GM12878 (cell line): ENCODE measurements around the gene C2orf68. TPM values are rescaled to one million over a fixed set of nuclear protein-coding genes. Genes with fewer than 3 reads are reported as not detected.

Source experiments
- ATAC-seq: fragments of 200-7000 bp; cut with Tn5 transposase; 3 replicates; pipeline ENCODE4 v1.9.1; 2020; ENCODE audit warnings: mild to moderate bottlenecking, moderate library complexity
- Bru-seq: library from RNA; stranded (reverse); fragments of 400-500 nt; gene quantifications from one replicate; lab custom pipeline; 2021; lab: Mats Ljungman, UMichigan
- BruChase-seq, 2 experiments: library from RNA; stranded (reverse); fragments of 400-500 nt; gene quantifications; one replicate each; lab custom pipeline; 2021; lab: Mats Ljungman, UMichigan
- BruUV-seq: library from RNA; stranded (reverse); fragments of 400-500 nt; replicated peaks from 2 replicates; lab custom pipeline; 2021; lab: Mats Ljungman, UMichigan
- CTCF ChIA-PET: fragments of 300-600 bp; sonication (Branson Sonifier 250); formaldehyde crosslinking; extraction: SDS; loops from one replicate; lab custom pipeline; 2021; ENCODE audit warnings: inconsistent platforms; lab: Yijun Ruan, JAX
- POLR2A ChIA-PET: fragments of 350-600 bp; formaldehyde crosslinking; extraction: SDS; loops from one replicate; lab custom pipeline; 2021; ENCODE audit warnings: inconsistent platforms; lab: Charles Lee
- RAD21 ChIA-PET: fragments of 300-600 bp; sonication (Branson Sonifier 250); formaldehyde crosslinking; loops from one replicate; lab custom pipeline; 2023; ENCODE audit warnings: antibody characterized with exemption; ENCODE audit not compliant: unreplicated experiment; lab: Charles Lee
- SMC1A ChIA-PET: fragments of 300-600 bp; sonication (Branson Sonifier 250); formaldehyde crosslinking; loops from one replicate; lab custom pipeline; 2023; ENCODE audit not compliant: unreplicated experiment, uncharacterized antibody; lab: Charles Lee
- DNase-seq: peaks from one replicate; pipeline ENCODE4 v3.0.0-alpha.2; 2011; ENCODE audit warnings: low read depth, low spot score
- FAIRE-seq: peaks from 3 replicates; lab custom pipeline; 2011; peaks lifted over from hg19 to GRCh38; lab: Jason Lieb, UNC
- H2AFZ ChIP-seq: 2 replicates; pipeline ENCODE4 v1.6.0; 2011; ENCODE audit warnings: low read depth, low read length, control low read depth; ENCODE audit not compliant: control insufficient read depth
- H3K27ac ChIP-seq: 2 replicates; pipeline ENCODE4 v1.5.1; 2011; ENCODE audit warnings: control low read depth; ENCODE audit not compliant: control insufficient read depth, insufficient read depth
- H3K27me3 ChIP-seq, 2 experiments: replicated peaks in 1 of 2; 2 replicates each; pipeline versions ENCODE4 v1.6.0 to v1.6.1; 2011; ENCODE audit warnings: low read length in 1 of 2; ENCODE audit not compliant: control insufficient read depth in 2 of 2, insufficient read depth in 2 of 2
- H3K36me3 ChIP-seq, 2 experiments: 2 replicates each; pipeline ENCODE4 v1.5.1; 2011; ENCODE audit warnings: low read length in 1 of 2; ENCODE audit not compliant: control insufficient read depth in 2 of 2, insufficient read depth in 2 of 2
- H3K4me1 ChIP-seq: 2 replicates; pipeline ENCODE4 v1.6.1; 2011; ENCODE audit warnings: mild to moderate bottlenecking, low read length, moderate library complexity, mixed read lengths; ENCODE audit not compliant: control insufficient read depth, insufficient read depth
- H3K4me2 ChIP-seq: 2 replicates; pipeline ENCODE4 v1.6.0; 2011; ENCODE audit warnings: control low read depth; ENCODE audit not compliant: control insufficient read depth, insufficient read depth
- H3K4me3 ChIP-seq: fragments of 200-600 bp; sonication (generic); 2 replicates; pipeline ENCODE4 v1.5.1; 2016
- H3K79me2 ChIP-seq: 2 replicates; pipeline ENCODE4 v1.6.0; 2011; ENCODE audit warnings: low read length; ENCODE audit not compliant: control insufficient read depth, insufficient read depth
- H3K9ac ChIP-seq: 2 replicates; pipeline ENCODE4 v1.8.0; 2011; ENCODE audit warnings: low read length, control low read depth, mixed read lengths; ENCODE audit not compliant: control insufficient read depth, insufficient read depth
- H3K9me3 ChIP-seq: replicated peaks from 3 replicates; pipeline ENCODE4 v1.5.1; 2011; ENCODE audit warnings: mild to moderate bottlenecking, low read length; ENCODE audit not compliant: control insufficient read depth, insufficient read depth
- H4K20me1 ChIP-seq: 2 replicates; pipeline ENCODE4 v1.6.0; 2011; ENCODE audit not compliant: control insufficient read depth, insufficient read depth
- BCL3 ChIP-seq: IDR thresholded peaks from 2 replicates; pipeline ENCODE4 v1.6.1; 2011; ENCODE audit warnings: borderline replicate concordance, low read depth, mild to moderate bottlenecking, moderate library complexity, low read length; ENCODE audit not compliant: insufficient read depth, poor library complexity, severe bottlenecking
- E4F1 ChIP-seq: fragments of 450-650 bp; IDR thresholded peaks from 2 replicates; pipeline ENCODE4 v1.6.1; 2018; ENCODE audit warnings: borderline replicate concordance, mild to moderate bottlenecking; ENCODE audit not compliant: partially characterized antibody
- GATAD2B ChIP-seq: fragments of 450-650 bp; conservative IDR thresholded peaks from 2 replicates; pipeline ENCODE4 v1.6.1; 2017; ENCODE audit warnings: low read depth, mild to moderate bottlenecking, moderate library complexity
- IKZF1 ChIP-seq: fragments of 450-650 bp; conservative IDR thresholded peaks from 2 replicates; pipeline ENCODE4 v1.6.1; 2017; ENCODE audit warnings: antibody characterized with exemption, mild to moderate bottlenecking
- MTA2 ChIP-seq: fragments of 450-650 bp; IDR thresholded peaks from 2 replicates; pipeline ENCODE4 v1.6.1; 2016; ENCODE audit warnings: low read depth, mild to moderate bottlenecking, moderate library complexity
- NR2C2 ChIP-seq: IDR thresholded peaks from 2 replicates; pipeline ENCODE4 v1.6.1; 2011; ENCODE audit warnings: borderline replicate concordance, low read depth; ENCODE audit not compliant: control insufficient read depth, insufficient read length
- RFX5 ChIP-seq: IDR thresholded peaks from 2 replicates; pipeline ENCODE4 v1.6.1; 2011; ENCODE audit warnings: low read depth, low read length, improper control_type of control experiment
- RUNX3 ChIP-seq: IDR thresholded peaks from 2 replicates; pipeline ENCODE4 v1.6.1; 2012; ENCODE audit warnings: low read length, inconsistent platforms
- SIX5 ChIP-seq: IDR thresholded peaks from 2 replicates; pipeline ENCODE4 v1.6.1; 2011; ENCODE audit warnings: mild to moderate bottlenecking, low read depth, low read length, moderate library complexity; ENCODE audit not compliant: severe bottlenecking
- SMAD5 ChIP-seq: IDR thresholded peaks from 2 replicates; pipeline ENCODE4 v1.6.1; 2016; ENCODE audit warnings: antibody characterized with exemption, low read depth
- SUZ12 ChIP-seq: fragments of 200-600 bp; sonication (generic); IDR thresholded peaks from one replicate; pipeline ENCODE4 v1.6.1; 2018; ENCODE audit warnings: antibody characterized with exemption, mild to moderate bottlenecking; ENCODE audit not compliant: unreplicated experiment
- TAF1 ChIP-seq: IDR thresholded peaks from 2 replicates; pipeline ENCODE4 v1.6.1; 2011; ENCODE audit warnings: mild to moderate bottlenecking, low read depth, low read length, borderline replicate concordance
- WGBS: methylation state at CpG from one replicate; pipeline ENCODE4 v1.1.6; 2016; ENCODE audit warnings: low lambda C conversion rate; ENCODE audit not compliant: insufficient replicate concordance, insufficient coverage; ENCODE audit errors: missing lambda C conversion rate; 5-methylcytosine and 5-hydroxymethylcytosine counted together
- in situ Hi-C: fragments of 300-500 bp; cut with MboI; formaldehyde crosslinking; loops from 9 replicates; pipeline ENCODE4 v1.14.3; 2018; ENCODE audit warnings: mixed read lengths
- intact Hi-C: fragments of 100-400 bp; cut with micrococcal nuclease; formaldehyde crosslinking; loops from one replicate; pipeline ENCODE4 v1.14.2; 2022; ENCODE audit not compliant: unreplicated experiment
- long read RNA-seq, 2 experiments: library from polyadenylated mRNA; unstranded; transcript quantifications; one replicate each; pipeline ENCODE4 v2.0.0, GENCODE V29; 2019 to 2020
- polyA minus RNA-seq, 3 experiments: library from RNA; depleted of rRNA, polyadenylated mRNA; stranded (reverse); fragments of >200 nt; gene quantifications; 2 replicates each; pipeline ENCODE4 v1.2.3, GENCODE V29; 2011
- polyA plus RNA-seq, 11 experiments: library from polyadenylated mRNA; depleted of rRNA in 4 of 11; unstranded in 6 of 11; stranded (reverse) in 5 of 11; fragments of >200 nt; fragmentation: Nextera tagmentation in 4 of 11; fragmentation: Illumina TruSeq in 1 of 11; extraction: Ambion mirVana in 4 of 11; extraction: Trizol in 1 of 11; gene quantifications; 1 replicate in 1 of 11; 2 replicates in 10 of 11; pipeline versions ENCODE4 v1.2.1 to v1.2.3, GENCODE V29; 2011 to 2016; ENCODE audit warnings: inconsistent platforms in 2 of 11, missing spikeins in 2 of 11, low read depth in 1 of 11
- total RNA-seq, 4 experiments: library from RNA; depleted of rRNA in 3 of 4; stranded (reverse); fragments of >200 nt in 3 of 4; fragmentation: Illumina TruSeq in 1 of 4; extraction: Trizol in 1 of 4; gene quantifications; 2 replicates each; pipeline versions ENCODE4 v1.2.1 to v1.2.3, GENCODE V29; 2013 to 2021

Gene C2orf68
- total RNA-seq (2013; cell fraction: nucleolus; rRNA removed): 36.8 and 54.3 TPM in 2 replicates
- 26.1 and 27.5 TPM in 2 replicates for total RNA-seq (2014; rRNA removed)
- 19.1 and 22.3 TPM in 2 replicates for total RNA-seq (2014; rRNA removed; fragmentation: Illumina TruSeq; extraction: Trizol)
- total RNA-seq (2021): 31.5 and 34.3 TPM in 2 replicates
- polyA plus RNA-seq (2011; ENCODE audit: low read depth): 10.3 TPM
- polyA plus RNA-seq (2011; rRNA removed): 44.9 and 56.1 TPM in 2 replicates
- polyA plus RNA-seq (2011; cell fraction: cytosol; rRNA removed): 38.0 and 42.9 TPM in 2 replicates
- polyA plus RNA-seq (2011; cell fraction: nucleus; rRNA removed): 32.5 and 38.3 TPM in 2 replicates
- 19.6 and 22.3 TPM in 2 replicates for polyA plus RNA-seq (2012)
- 25.3 and 26.5 TPM in 2 replicates for polyA plus RNA-seq (2014; fragmentation: Illumina TruSeq; extraction: Trizol)
- polyA plus RNA-seq (2014; fragmentation: Nextera tagmentation; extraction: Ambion mirVana): 10 to 100 TPM; 12.7 to 15.9 TPM
- 33.7 and 34.6 TPM in 2 replicates for polyA plus RNA-seq (2014; rRNA removed)
- 10 to 100 TPM; 30.4 to 33.9 TPM for polyA plus RNA-seq (2016; fragmentation: Nextera tagmentation; extraction: Ambion mirVana)
- polyA minus RNA-seq (2011; rRNA and poly(A)+ RNA removed): 43.2 and 57.7 TPM in 2 replicates
- 16.0 and 18.6 TPM in 2 replicates for polyA minus RNA-seq (2011; cell fraction: cytosol; rRNA and poly(A)+ RNA removed)
- 15.0 and 24.5 TPM in 2 replicates for polyA minus RNA-seq (2011; cell fraction: nucleus; rRNA and poly(A)+ RNA removed)
- percentile 85 among the genes with signal in this experiment for Bru-seq, nascent RNA
- BruChase-seq, experiment 1, labeled RNA remaining after a 6-hour chase: percentile 86 among the genes with signal in this experiment
- percentile 87 among the genes with signal in this experiment for BruChase-seq, experiment 2, labeled RNA remaining after a 2-hour chase
- long read RNA-seq, experiment 1, transcript C2orf68-201 (4 exons, 2,837 nt): major isoform, 7 of 19 reads
- long read RNA-seq, experiment 1, partial matches to known transcripts: 0 of 19 reads
- long read RNA-seq, experiment 1, other reads (novel, unspliced or antisense): 11 of 19 reads
- long read RNA-seq, experiment 2, partial matches to known transcripts: 0 of 6 reads
- long read RNA-seq, experiment 2, other reads (novel, unspliced or antisense): 6 of 6 reads

GRCh38 chr2:85611705-85612587, at the start of gene C2orf68:
Gene C2orf68, minus strand, starts transcription at chr2:85612066. Its CDS starts 82 bp downstream, at chr2:85611984.
- 13% methylated on average over 60 of the region's 73 CpGs for WGBS
- BruUV-seq: TSS peak; percentile 88
- H3K27ac ChIP-seq: peak within 1 kb of the TSS; percentile 55
- H3K4me2 ChIP-seq: peak within 1 kb of the TSS; percentile 72
- H3K4me3 ChIP-seq: peak within 1 kb of the TSS; percentile 81
- ChIA-PET RAD21 (interaction anchor here (0.6 to 1.0 kb wide), 3 partner anchors 10 to 202 kb away, joined by 3 to 4 read pairs (median 4); no protein-coding TSS in a partner anchor), CTCF (interaction anchor here (0.7 to 1.1 kb wide), 5 partner anchors 8 to 108 kb away, joined by 3 to 4 read pairs (median 3); no protein-coding TSS in a partner anchor), SMC1A (interaction anchor here (0.6 to 1.4 kb wide), 5 partner anchors 8 to 57 kb away, joined by 3 to 4 read pairs (median 3); partner anchors contain the start of gene RNF181), POLR2A (interaction anchor here (0.6 to 2.6 kb wide), 8 partner anchors 9 to 133 kb away, joined by 3 to 14 read pairs (median 4); partner anchors contain the start of genes MAT2A, RNF181, TMEM150A and VAMP8)
- FAIRE-seq (peak; percentile 31), ATAC-seq (peak; percentile 84), DNase-seq (peak; percentile 53)
- in situ Hi-C loops (no loop called here), intact Hi-C loops (no loop called here)
- peak within 1 kb of the TSS; percentile 93 for H2AFZ ChIP-seq
- H3K9me3 ChIP-seq: no peaks in the 10 kb centered on the region
- peak within 1 kb of the TSS; percentile 80 for H3K9ac ChIP-seq
- H3K4me1 ChIP-seq: no peaks in the 10 kb centered on the region
- peaks cover 3 to 17% of the 10 kb centered on the region in 2 experiments; a peak in 3 of 4 replicates for H3K36me3 ChIP-seq
- H3K27me3 ChIP-seq: no peaks in the 10 kb centered on the region
- H3K79me2 ChIP-seq: peaks cover 24% of the 10 kb centered on the region
- H4K20me1 ChIP-seq: no peaks in the 10 kb centered on the region; the same call in 1 of the 2 replicates
- TF ChIP-seq RFX5 (0 out of 2 replicates have a peak, but pooled peaks have one; percentile 25), IKZF1 (peak; percentile 91), RUNX3 (no peak; the same call in 1 of the 2 replicates), SMAD5 (peak; percentile 72; the same call in 1 of the 2 replicates), GATAD2B (peak; percentile 72), BCL3 (peak; percentile 28), SIX5 (peak; percentile 45), E4F1 (peak; percentile 25), SUZ12 (no peak), NR2C2 (no peak), TAF1 (peak; percentile 71; the same call in 1 of the 2 replicates), MTA2 (no peak)
